IMR-90 (cell line): ENCODE measurements around the gene SLC31A1. TPM values are rescaled to one million over a fixed set of nuclear protein-coding genes. Genes with fewer than 3 reads are reported as not detected.

ENCODE experiments used
- ATAC-seq: fragments of 200-7000 bp; cut with Tn5 transposase; 2 replicates; pipeline ENCODE4 v1.9.1; 2020; ENCODE audit warnings: low read depth, mild to moderate bottlenecking, moderate library complexity
- BruUV-seq: library from RNA; stranded (reverse); fragments of 400-500 nt; replicated peaks from 2 replicates; lab custom pipeline; 2021; lab: Mats Ljungman, UMichigan
- CTCF ChIA-PET: fragments of 300-600 bp; formaldehyde crosslinking; extraction: SDS; loops from one replicate; lab custom pipeline; 2021; ENCODE audit warnings: antibody characterized with exemption; lab: Yijun Ruan, JAX
- POLR2A ChIA-PET: fragments of 300-600 bp; sonication (Branson Sonifier 250); formaldehyde crosslinking; loops from one replicate; lab custom pipeline; 2022; ENCODE audit warnings: antibody characterized with exemption; ENCODE audit not compliant: unreplicated experiment; lab: Charles Lee
- DNase-seq: peaks from one replicate; pipeline ENCODE4 v3.0.0; 2013
- H2AFZ ChIP-seq: replicated peaks from 2 replicates; pipeline ENCODE3; 2013; ENCODE audit warnings: low read length, mild to moderate bottlenecking; ENCODE audit not compliant: poor library complexity
- H2AK5ac ChIP-seq: 2 replicates; pipeline ENCODE4 v1.6.1; 2013; ENCODE audit warnings: low read depth, low read length, inconsistent platforms
- H2AK9ac ChIP-seq: replicated peaks from 2 replicates; pipeline ENCODE3; 2013; ENCODE audit warnings: mild to moderate bottlenecking, low read depth, low read length, moderate library complexity; ENCODE audit not compliant: poor library complexity
- H2BK120ac ChIP-seq: 2 replicates; pipeline ENCODE4 v1.6.1; 2013; ENCODE audit warnings: low read depth, low read length, inconsistent platforms
- H2BK15ac ChIP-seq: 3 replicates; pipeline ENCODE4 v1.6.1; 2013; ENCODE audit warnings: low read depth, low read length, inconsistent platforms
- H2BK20ac ChIP-seq: 2 replicates; pipeline ENCODE4 v1.6.1; 2013; ENCODE audit warnings: low read depth, mild to moderate bottlenecking, inconsistent platforms, low read length, moderate library complexity
- H2BK5ac ChIP-seq: 2 replicates; pipeline ENCODE4 v1.6.1; 2013; ENCODE audit warnings: mild to moderate bottlenecking, low read depth, low read length, inconsistent platforms; ENCODE audit not compliant: poor library complexity, severe bottlenecking
- H3K14ac ChIP-seq: replicated peaks from 2 replicates; pipeline ENCODE4 v1.6.1; 2013; ENCODE audit warnings: low read depth, low read length, inconsistent platforms
- H3K18ac ChIP-seq: 2 replicates; pipeline ENCODE4 v1.6.1; 2013; ENCODE audit warnings: low read depth, low read length, control low read depth
- H3K23ac ChIP-seq: 2 replicates; pipeline ENCODE4 v1.6.1; 2013; ENCODE audit warnings: low read depth, low read length, inconsistent platforms
- H3K27ac ChIP-seq: 2 replicates; pipeline ENCODE4 v1.5.1; 2013; ENCODE audit warnings: mild to moderate bottlenecking, control low read depth, low read length; ENCODE audit not compliant: insufficient read depth
- H3K27me3 ChIP-seq: 2 replicates; pipeline ENCODE4 v1.6.1; 2013; ENCODE audit warnings: low read length; ENCODE audit not compliant: control insufficient read depth, insufficient read depth
- H3K36me3 ChIP-seq: 2 replicates; pipeline ENCODE4 v1.6.1; 2013; ENCODE audit warnings: low read length, mixed read lengths; ENCODE audit not compliant: control insufficient read depth, insufficient read depth
- H3K4ac ChIP-seq: 2 replicates; pipeline ENCODE4 v1.6.1; 2013; ENCODE audit warnings: low read depth, low read length, inconsistent platforms
- H3K4me1 ChIP-seq: 2 replicates; pipeline ENCODE4 v1.6.1; 2013; ENCODE audit warnings: low read length, mixed read lengths; ENCODE audit not compliant: control insufficient read depth, insufficient read depth
- H3K4me2 ChIP-seq: 2 replicates; pipeline ENCODE4 v1.6.1; 2013; ENCODE audit warnings: low read depth, mild to moderate bottlenecking, control low read depth, low read length, moderate library complexity
- H3K4me3 ChIP-seq: 2 replicates; pipeline ENCODE4 v1.5.1; 2013; ENCODE audit warnings: low read depth, mild to moderate bottlenecking, control low read depth, low read length, moderate library complexity; ENCODE audit not compliant: insufficient read depth
- H3K56ac ChIP-seq: 2 replicates; pipeline ENCODE4 v1.6.1; 2013; ENCODE audit warnings: low read length, inconsistent platforms; ENCODE audit not compliant: insufficient read depth; ENCODE audit errors: extremely low read depth
- H3K79me1 ChIP-seq, 2 experiments: 2 replicates each; pipeline ENCODE4 v1.6.1; 2013; ENCODE audit warnings: low read length in 2 of 2, inconsistent platforms in 1 of 2, low read depth in 1 of 2
- H3K9ac ChIP-seq: 2 replicates; pipeline ENCODE4 v1.6.1; 2013; ENCODE audit warnings: low read depth, low read length, control low read depth
- H3K9me1 ChIP-seq: 2 replicates; pipeline ENCODE4 v1.6.1; 2013; ENCODE audit warnings: low read length, inconsistent platforms; ENCODE audit not compliant: insufficient read depth
- H3K9me3 ChIP-seq: 2 replicates; pipeline ENCODE4 v1.6.1; 2013; ENCODE audit warnings: low read length; ENCODE audit not compliant: control insufficient read depth, insufficient read depth
- H4K20me1 ChIP-seq: 2 replicates; pipeline ENCODE4 v1.6.1; 2013; ENCODE audit warnings: low read length, inconsistent platforms; ENCODE audit not compliant: insufficient read depth
- H4K5ac ChIP-seq: 2 replicates; pipeline ENCODE4 v1.6.1; 2013; ENCODE audit warnings: mild to moderate bottlenecking, low read depth, low read length, control low read depth
- H4K8ac ChIP-seq, 2 experiments: 2 replicates each; pipeline ENCODE4 v1.6.1; 2013; ENCODE audit warnings: low read depth in 2 of 2, low read length in 2 of 2, control low read depth in 1 of 2, inconsistent platforms in 1 of 2
- H4K91ac ChIP-seq: 2 replicates; pipeline ENCODE4 v1.6.1; 2013; ENCODE audit warnings: low read depth, low read length, inconsistent platforms; ENCODE audit not compliant: insufficient read depth
- CEBPB ChIP-seq: IDR thresholded peaks from 2 replicates; pipeline ENCODE4 v1.6.1; 2012; ENCODE audit warnings: low read depth, low read length, improper control_type of control experiment
- MAFK ChIP-seq: IDR thresholded peaks from 2 replicates; pipeline ENCODE4 v1.6.1; 2012; ENCODE audit warnings: low read depth, low read length, improper control_type of control experiment
- MXI1 ChIP-seq: IDR thresholded peaks from 2 replicates; pipeline ENCODE4 v1.6.1; 2012; ENCODE audit warnings: low read depth, mild to moderate bottlenecking, low read length, moderate library complexity, borderline replicate concordance
- NFE2L2 ChIP-seq: fragments of 150-350 bp; IDR thresholded peaks from 2 replicates; pipeline ENCODE4 v1.6.1; 2016; ENCODE audit warnings: low read depth, mild to moderate bottlenecking, low read length
- WGBS, 2 experiments: methylation state at CpG; one replicate each; pipeline versions ENCODE4 v1.1.5 to v1.1.7; 2013; ENCODE audit warnings: missing lambda C conversion rate in 2 of 2; ENCODE audit not compliant: insufficient read length in 1 of 2; ENCODE audit errors: extremely low coverage in 2 of 2; 5-methylcytosine and 5-hydroxymethylcytosine counted together
- dilution Hi-C: fragments of 300-500 bp; cut with HindIII; formaldehyde crosslinking; loops from one replicate; pipeline ENCODE4 v1.14.3; 2018; ENCODE audit warnings: low sequenced_read_pairs; ENCODE audit not compliant: unreplicated experiment
- in situ Hi-C: fragments of 300-500 bp; cut with MboI; formaldehyde crosslinking; loops from 3 replicates; pipeline ENCODE4 v1.14.3; 2019; ENCODE audit warnings: low sequenced_read_pairs, inconsistent platforms, mixed read lengths
- intact Hi-C: fragments of 100-400 bp; cut with micrococcal nuclease; formaldehyde crosslinking; loops from 2 replicates; pipeline ENCODE4 v1.10.0; 2022
- polyA plus RNA-seq, 3 experiments: library from polyadenylated mRNA; depleted of rRNA; stranded (reverse); fragments of >200 nt; gene quantifications; 2 replicates each; pipeline ENCODE4 v1.2.3, GENCODE V29; 2012; ENCODE audit warnings: low replicate concordance in 1 of 3
- total RNA-seq: library from RNA; depleted of rRNA; stranded (reverse); fragments of >200 nt; gene quantifications from 2 replicates; pipeline ENCODE4 v1.2.3, GENCODE V29; 2012
- TF ChIP-seq, protein P1 (sequence below): conservative IDR thresholded peaks from 2 replicates; pipeline ENCODE4 v1.5.1; 2012; ENCODE audit warnings: mild to moderate bottlenecking, low read depth, low read length, improper control_type of control experiment
- TF ChIP-seq, protein P2 (sequence below): fragments of 150-350 bp; IDR thresholded peaks from 2 replicates; pipeline ENCODE4 v1.6.1; 2017; ENCODE audit warnings: mild to moderate bottlenecking, antibody characterized with exemption, low read length, low read depth

SLC31A1 gene
- total and polyA plus RNA-seq, 2 of the 4 experiments (the other 2 are of a cell fraction): 17.9 to 23.3 TPM

DNA sequence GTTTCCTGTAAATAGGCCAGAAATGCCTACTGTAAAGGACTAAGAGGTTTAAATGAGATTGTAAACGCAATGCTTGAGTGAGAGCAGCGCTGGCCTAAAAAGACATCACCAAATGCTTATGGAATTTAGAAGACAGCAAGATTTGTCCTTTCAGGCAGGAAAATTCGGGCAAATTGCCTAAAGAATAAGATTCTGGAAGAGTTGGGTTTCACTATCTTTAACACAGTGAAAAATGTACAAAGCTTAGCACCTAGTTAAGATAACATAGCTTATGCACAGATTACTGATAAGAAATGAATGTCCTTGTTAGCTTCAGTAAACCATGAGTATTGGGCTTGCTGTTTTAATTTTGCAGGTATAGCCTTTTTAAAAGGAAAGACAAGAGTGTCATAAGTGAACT is 4.9 kb upstream of the SLC31A1 start:
- DNase-seq (no peak), ATAC-seq (no peak)
- dilution Hi-C loops (no loop called here), intact Hi-C loops (no loop called here), in situ Hi-C loops (no loop called here)
- Histone ChIP-seq H3K36me3 (peaks cover 3% of the 10 kb centered on the region), H3K9me1 (no peaks in the 10 kb centered on the region), H3K4ac (no peak overlapping the region), H4K5ac (no peak overlapping the region), H2AFZ (no peak overlapping the region), H4K8ac (no peak overlapping the region), H3K9me3 (no peaks in the 10 kb centered on the region), H2BK120ac (no peak overlapping the region), H3K18ac (no peak overlapping the region), H3K27ac (no peak overlapping the region), H4K91ac (no peak overlapping the region), H2BK20ac (no peak overlapping the region), H2AK9ac (no peak overlapping the region), H3K9ac (no peak overlapping the region), H2AK5ac (no peak overlapping the region), H3K4me1 (no peaks in the 10 kb centered on the region; the same call in 1 of the 2 replicates), H4K20me1 (peaks cover 11% of the 10 kb centered on the region), H3K4me2 (no peak overlapping the region), H3K4me3 (no peak overlapping the region), H3K56ac (no peak overlapping the region), H3K23ac (no peak overlapping the region), H3K14ac (no peak overlapping the region), H2BK5ac (no peak overlapping the region), H3K27me3 (no peaks in the 10 kb centered on the region), H2BK15ac (no peak overlapping the region), H3K79me1 (peaks cover 48 to 59% of the 10 kb centered on the region in 2 experiments)
- no TSS peak for BruUV-seq
- ChIA-PET POLR2A (no interaction called here), CTCF (no interaction called here)
- TF ChIP-seq NFE2L2 (no peak), CEBPB (no peak), MAFK (no peak), MXI1 (no peak)
- TF ChIP-seq, protein P1, sequence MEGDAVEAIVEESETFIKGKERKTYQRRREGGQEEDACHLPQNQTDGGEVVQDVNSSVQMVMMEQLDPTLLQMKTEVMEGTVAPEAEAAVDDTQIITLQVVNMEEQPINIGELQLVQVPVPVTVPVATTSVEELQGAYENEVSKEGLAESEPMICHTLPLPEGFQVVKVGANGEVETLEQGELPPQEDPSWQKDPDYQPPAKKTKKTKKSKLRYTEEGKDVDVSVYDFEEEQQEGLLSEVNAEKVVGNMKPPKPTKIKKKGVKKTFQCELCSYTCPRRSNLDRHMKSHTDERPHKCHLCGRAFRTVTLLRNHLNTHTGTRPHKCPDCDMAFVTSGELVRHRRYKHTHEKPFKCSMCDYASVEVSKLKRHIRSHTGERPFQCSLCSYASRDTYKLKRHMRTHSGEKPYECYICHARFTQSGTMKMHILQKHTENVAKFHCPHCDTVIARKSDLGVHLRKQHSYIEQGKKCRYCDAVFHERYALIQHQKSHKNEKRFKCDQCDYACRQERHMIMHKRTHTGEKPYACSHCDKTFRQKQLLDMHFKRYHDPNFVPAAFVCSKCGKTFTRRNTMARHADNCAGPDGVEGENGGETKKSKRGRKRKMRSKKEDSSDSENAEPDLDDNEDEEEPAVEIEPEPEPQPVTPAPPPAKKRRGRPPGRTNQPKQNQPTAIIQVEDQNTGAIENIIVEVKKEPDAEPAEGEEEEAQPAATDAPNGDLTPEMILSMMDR: no peak
- TF ChIP-seq, protein P2, sequence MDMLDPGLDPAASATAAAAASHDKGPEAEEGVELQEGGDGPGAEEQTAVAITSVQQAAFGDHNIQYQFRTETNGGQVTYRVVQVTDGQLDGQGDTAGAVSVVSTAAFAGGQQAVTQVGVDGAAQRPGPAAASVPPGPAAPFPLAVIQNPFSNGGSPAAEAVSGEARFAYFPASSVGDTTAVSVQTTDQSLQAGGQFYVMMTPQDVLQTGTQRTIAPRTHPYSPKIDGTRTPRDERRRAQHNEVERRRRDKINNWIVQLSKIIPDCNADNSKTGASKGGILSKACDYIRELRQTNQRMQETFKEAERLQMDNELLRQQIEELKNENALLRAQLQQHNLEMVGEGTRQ: no peak
- WGBS, 2 experiments: no CpG with 5 or more reads among the region's 3 CpGs
